Measurements from ENCODE around the gene NPAS3.

Gene NPAS3

DNA sequence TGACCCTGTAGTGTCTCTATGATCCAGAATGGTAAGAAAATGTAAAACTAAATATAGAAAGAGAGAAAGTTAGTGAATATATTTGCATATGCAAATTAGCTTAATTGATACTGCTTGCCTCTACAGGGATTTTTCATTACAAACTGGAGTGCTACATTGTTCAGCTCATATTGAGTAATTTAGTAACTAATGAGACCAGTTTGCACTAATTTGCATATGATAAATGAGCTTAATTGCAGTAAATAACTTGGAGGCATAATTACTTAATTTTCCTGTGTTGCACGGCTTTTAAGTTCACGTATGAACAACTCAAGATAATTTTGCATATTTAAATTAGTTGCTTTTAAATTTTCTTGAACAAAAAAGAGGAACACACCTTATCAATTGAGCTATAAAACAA is 436.5 kb downstream of the NPAS3 start:
- TF ChIP-seq, protein P1, sequence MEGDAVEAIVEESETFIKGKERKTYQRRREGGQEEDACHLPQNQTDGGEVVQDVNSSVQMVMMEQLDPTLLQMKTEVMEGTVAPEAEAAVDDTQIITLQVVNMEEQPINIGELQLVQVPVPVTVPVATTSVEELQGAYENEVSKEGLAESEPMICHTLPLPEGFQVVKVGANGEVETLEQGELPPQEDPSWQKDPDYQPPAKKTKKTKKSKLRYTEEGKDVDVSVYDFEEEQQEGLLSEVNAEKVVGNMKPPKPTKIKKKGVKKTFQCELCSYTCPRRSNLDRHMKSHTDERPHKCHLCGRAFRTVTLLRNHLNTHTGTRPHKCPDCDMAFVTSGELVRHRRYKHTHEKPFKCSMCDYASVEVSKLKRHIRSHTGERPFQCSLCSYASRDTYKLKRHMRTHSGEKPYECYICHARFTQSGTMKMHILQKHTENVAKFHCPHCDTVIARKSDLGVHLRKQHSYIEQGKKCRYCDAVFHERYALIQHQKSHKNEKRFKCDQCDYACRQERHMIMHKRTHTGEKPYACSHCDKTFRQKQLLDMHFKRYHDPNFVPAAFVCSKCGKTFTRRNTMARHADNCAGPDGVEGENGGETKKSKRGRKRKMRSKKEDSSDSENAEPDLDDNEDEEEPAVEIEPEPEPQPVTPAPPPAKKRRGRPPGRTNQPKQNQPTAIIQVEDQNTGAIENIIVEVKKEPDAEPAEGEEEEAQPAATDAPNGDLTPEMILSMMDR (conservative IDR thresholded peaks at IDR 0.05) = no peak
- no peak overlapping the region for H3K27ac ChIP-seq

DNA sequence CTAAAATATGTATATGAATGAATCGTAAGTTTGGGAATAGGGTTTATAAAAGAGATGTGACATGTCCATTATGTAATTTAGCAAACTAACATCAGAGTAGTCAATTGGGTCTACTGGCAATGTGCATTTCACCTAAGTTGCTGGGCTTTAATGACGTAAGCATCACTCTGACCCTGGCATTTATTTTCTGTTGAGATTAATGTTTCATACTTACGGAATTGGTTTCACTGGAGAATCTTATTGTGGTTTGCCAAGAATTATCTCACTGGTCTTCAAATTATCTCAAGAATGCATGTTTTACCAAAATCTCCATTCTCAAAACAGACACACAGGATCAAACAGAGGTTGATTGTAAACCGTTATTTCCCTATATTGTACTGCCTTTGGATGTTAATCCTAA is 437.1 kb downstream of the NPAS3 start:
- H3K27ac ChIP-seq = no peak overlapping the region
- TF ChIP-seq, protein P1 (conservative IDR thresholded peaks at IDR 0.05) = no peak

- TF ChIP-seq, protein P1 (conservative IDR thresholded peaks at IDR 0.05) = no peak
- H3K27ac ChIP-seq = no peak overlapping the region
Observed at GRCh38 chr14:33376510-33376909, 437.8 kb downstream of the NPAS3 start.

DNA sequence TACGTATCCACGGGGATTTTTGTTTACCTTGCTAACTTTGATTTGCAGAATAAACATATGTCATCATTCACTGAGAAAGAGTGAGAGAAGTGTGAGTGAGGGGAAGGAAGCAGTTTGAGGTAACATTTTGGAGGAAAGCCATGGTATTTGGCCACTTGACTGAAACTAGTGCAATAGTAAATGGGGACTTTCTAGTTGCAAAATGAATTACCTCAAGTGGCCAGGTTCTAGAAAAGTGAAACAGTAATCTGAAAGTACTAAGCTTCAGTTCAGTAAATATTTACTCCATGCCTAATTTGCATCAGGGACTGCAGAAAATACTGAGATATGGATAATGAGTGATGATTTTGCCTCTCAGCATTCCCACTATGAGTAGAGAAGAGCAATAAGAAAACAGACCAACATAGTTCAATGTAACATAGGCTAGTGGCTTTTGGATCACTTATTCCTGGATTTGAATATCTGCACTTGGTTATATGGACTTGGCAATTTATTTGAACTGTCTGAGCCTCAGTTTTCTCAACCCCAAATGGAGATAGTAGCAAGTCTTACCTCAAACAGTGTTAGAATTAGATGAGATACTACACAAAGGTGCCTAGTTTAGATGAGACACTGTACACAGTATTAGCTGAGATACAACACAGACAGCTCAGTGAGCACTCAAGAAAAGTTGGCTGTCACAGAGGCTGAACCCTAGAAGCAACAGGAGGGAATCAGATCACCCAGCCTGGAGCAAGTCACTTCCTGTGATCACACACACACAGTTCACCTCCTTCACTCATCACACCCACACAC is 439.1 kb downstream of the NPAS3 start:
- no peak overlapping the region for H3K27ac ChIP-seq
- TF ChIP-seq, protein P1 (conservative IDR thresholded peaks at IDR 0.05) = no peak

DNA sequence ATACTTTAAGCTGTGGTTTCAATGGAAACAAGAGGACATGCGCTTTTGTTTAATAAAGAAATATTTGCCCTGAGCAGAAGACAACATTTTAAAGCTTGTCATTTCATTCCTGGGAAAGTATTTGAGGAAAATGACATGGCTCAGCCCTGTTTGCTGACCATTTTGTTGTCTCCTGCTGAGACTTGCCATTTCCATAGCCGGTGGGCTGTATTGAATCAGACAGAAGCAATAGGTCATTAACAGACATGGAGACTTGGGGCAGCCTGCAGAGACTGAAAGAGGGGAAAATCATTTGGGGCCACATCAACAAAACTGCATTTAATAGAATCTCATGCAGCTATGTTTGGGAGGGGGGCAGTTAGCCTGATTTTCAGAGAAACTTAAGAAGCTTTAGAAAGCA is 443.0 kb downstream of the NPAS3 start:
- TF ChIP-seq, protein P1 (conservative IDR thresholded peaks at IDR 0.05) = no peak
- no peak overlapping the region for H3K27ac ChIP-seq

DNA sequence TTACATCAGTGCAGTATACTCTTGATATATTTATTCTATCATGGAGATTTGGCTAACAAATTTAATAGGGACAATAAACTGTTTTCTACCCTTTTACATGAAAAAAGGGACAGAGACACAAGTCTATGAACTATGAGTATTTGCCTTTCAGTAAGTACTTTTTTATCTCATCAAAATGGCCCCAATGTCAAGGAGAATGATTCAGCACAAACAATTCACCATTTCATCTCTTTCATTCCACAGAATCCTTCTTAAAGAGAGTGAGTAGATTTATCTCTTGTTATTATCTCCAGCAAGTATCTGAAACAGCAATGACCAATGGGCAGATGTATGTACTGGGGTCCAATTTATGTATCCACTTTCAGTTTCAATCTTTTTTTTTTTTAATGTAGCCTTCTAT is 447.5 kb downstream of the NPAS3 start:
- TF ChIP-seq, protein P1 (conservative IDR thresholded peaks at IDR 0.05) = no peak
- H3K27ac ChIP-seq = no peak overlapping the region

DNA sequence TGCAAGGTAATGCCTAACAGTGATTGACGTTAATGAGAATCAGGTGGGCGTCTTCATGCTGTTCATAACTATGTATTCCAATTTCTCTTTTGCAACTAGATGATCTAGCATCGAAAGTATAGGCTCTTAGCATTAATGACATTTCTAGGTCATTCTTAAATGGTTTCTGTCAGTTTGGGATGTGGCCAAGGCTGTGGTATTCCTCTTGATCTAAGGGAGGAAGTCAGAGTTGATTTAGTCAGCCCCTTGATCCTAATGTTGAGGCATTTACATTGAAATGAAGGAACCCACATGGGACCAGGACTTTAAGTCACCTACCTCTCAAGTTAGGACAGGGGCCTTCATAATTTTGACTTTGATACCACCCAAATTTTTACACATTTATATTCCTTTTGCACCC is 448.1 kb downstream of the NPAS3 start:
- no peak overlapping the region for H3K27ac ChIP-seq
- TF ChIP-seq, protein P1 (conservative IDR thresholded peaks at IDR 0.05) = no peak

Data from VCaP (cell line).